HepG2 (cell line): Measurements from ENCODE around the gene SMAP2. TPM values are rescaled to one million over a fixed set of nuclear protein-coding genes. Genes with fewer than 3 reads are reported as not detected.
A peak's percentile ranks its signal among the peaks of the same experiment; 100 is the strongest.

ENCODE experiments used
- ATAC-seq: fragments of 200-7000 bp; cut with Tn5 transposase; 3 replicates; pipeline ENCODE4 v1.9.1; 2020; ENCODE audit warnings: mild to moderate bottlenecking, moderate library complexity
- BruUV-seq: library from RNA; stranded (reverse); fragments of 400-500 nt; replicated peaks from 2 replicates; lab custom pipeline; 2021; lab: Mats Ljungman, UMichigan
- CTCF ChIA-PET: fragments of 300-600 bp; formaldehyde crosslinking; extraction: SDS; loops from one replicate; lab custom pipeline; 2021; ENCODE audit warnings: low total read pairs, inconsistent platforms, low intra/inter-chr PET ratio; lab: Yijun Ruan, JAX
- POLR2A ChIA-PET: fragments of 350-600 bp; sonication (Branson Sonifier 250); formaldehyde crosslinking; loops from one replicate; lab custom pipeline; 2020; ENCODE audit warnings: antibody characterized with exemption, inconsistent platforms; lab: Yijun Ruan, JAX
- DNase-seq: peaks from one replicate; pipeline ENCODE4 v3.0.0-alpha.2; 2015; ENCODE audit warnings: low spot score
- FAIRE-seq: peaks from 3 replicates; lab custom pipeline; 2011; peaks lifted over from hg19 to GRCh38; lab: Jason Lieb, UNC
- H2AFZ ChIP-seq: one replicate; pipeline ENCODE4 v1.6.1; 2011; ENCODE audit warnings: low read length, inconsistent platforms
- H3K27ac ChIP-seq: fragments of 300-600 bp; 3 replicates; pipeline ENCODE4 v1.8.0; 2011; ENCODE audit warnings: mixed run types, mild to moderate bottlenecking, mixed read lengths, low read length, inconsistent platforms; ENCODE audit not compliant: insufficient read depth; ENCODE audit errors: extremely low read length
- H3K27me3 ChIP-seq, 2 experiments: fragments of 200-600 bp in 1 of 2; 2 replicates in 1 of 2; 3 replicates in 1 of 2; pipeline versions ENCODE4 v1.6.0 to v1.8.0; 2011; ENCODE audit warnings: low read length in 2 of 2, mild to moderate bottlenecking in 2 of 2, moderate library complexity in 2 of 2, inconsistent platforms in 1 of 2; ENCODE audit not compliant: insufficient read depth in 2 of 2, control insufficient read depth in 1 of 2
- H3K36me3 ChIP-seq, 2 experiments: fragments of 200-600 bp in 1 of 2; replicated peaks in 1 of 2; 2 replicates in 1 of 2; 3 replicates in 1 of 2; pipeline versions ENCODE4 v1.5.1 to v1.8.0; 2011; ENCODE audit warnings: low read length in 2 of 2, inconsistent platforms in 1 of 2; ENCODE audit not compliant: insufficient read depth in 2 of 2, control insufficient read depth in 1 of 2
- H3K4me1 ChIP-seq: 2 replicates; pipeline ENCODE4 v1.5.1; 2012; ENCODE audit warnings: low read length, inconsistent platforms; ENCODE audit not compliant: insufficient read depth
- H3K4me2 ChIP-seq: 2 replicates; pipeline ENCODE4 v1.6.0; 2011; ENCODE audit warnings: low read depth, low read length, inconsistent platforms
- H3K4me3 ChIP-seq, 3 experiments: fragments of 200-600 bp in 1 of 3; sonication (generic), shearing (Covaris generic) in 1 of 3; replicated peaks in 1 of 3; 2 replicates each; pipeline ENCODE4 v1.5.1; 2011 to 2016; ENCODE audit warnings: low read length in 3 of 3, inconsistent platforms in 2 of 3, low read depth in 2 of 3, mild to moderate bottlenecking in 2 of 3, control low read depth in 1 of 3, mixed read lengths in 1 of 3; ENCODE audit not compliant: insufficient read depth in 1 of 3
- H3K79me2 ChIP-seq: one replicate; pipeline ENCODE4 v1.6.1; 2011; ENCODE audit warnings: low read length, inconsistent platforms; ENCODE audit not compliant: insufficient read depth
- H3K9ac ChIP-seq: 2 replicates; pipeline ENCODE4 v1.6.0; 2011; ENCODE audit warnings: mild to moderate bottlenecking, low read depth, low read length, inconsistent platforms; ENCODE audit not compliant: insufficient read depth
- H3K9me3 ChIP-seq: 2 replicates; pipeline ENCODE4 v1.5.1; 2012; ENCODE audit warnings: mild to moderate bottlenecking, low read length
- H4K20me1 ChIP-seq: 2 replicates; pipeline ENCODE4 v1.6.0; 2011; ENCODE audit warnings: inconsistent platforms, mild to moderate bottlenecking, low read length, moderate library complexity; ENCODE audit not compliant: insufficient read depth
- EEA1 ChIP-seq: sonication (generic); formaldehyde crosslinking; IDR thresholded peaks from 2 replicates; pipeline ENCODE4 v1.5.1; 2020; ENCODE audit warnings: mild to moderate bottlenecking, missing genetic modification reagents, borderline replicate concordance
- HOXA9 ChIP-seq: sonication (generic); formaldehyde crosslinking; IDR thresholded peaks from 2 replicates; pipeline ENCODE4 v1.8.1; 2022; ENCODE audit warnings: missing genetic modification reagents, mild to moderate bottlenecking, moderate library complexity, borderline replicate concordance
- KMT2B ChIP-seq: IDR thresholded peaks from 2 replicates; pipeline ENCODE4 v1.6.1; 2016; ENCODE audit warnings: missing genetic modification reagents, missing compliant biosample characterization
- NAIF1 ChIP-seq: sonication (generic); formaldehyde crosslinking; IDR thresholded peaks from 2 replicates; pipeline ENCODE4 v1.5.0; 2020; ENCODE audit warnings: mild to moderate bottlenecking, missing genetic modification reagents, borderline replicate concordance
- SIN3B ChIP-seq: fragments of 150-350 bp; IDR thresholded peaks from 2 replicates; pipeline ENCODE4 v1.6.1; 2014; ENCODE audit warnings: low read length
- SMARCE1 ChIP-seq: fragments of 450-650 bp; IDR thresholded peaks from 2 replicates; pipeline ENCODE4 v1.6.1; 2017; ENCODE audit warnings: borderline replicate concordance
- SOX13 ChIP-seq, 3 experiments: fragments of 450-650 bp in 1 of 3; sonication (generic) in 1 of 3; formaldehyde crosslinking in 1 of 3; IDR thresholded peaks in 2 of 3; conservative IDR thresholded peaks in 1 of 3; 2 replicates each; pipeline versions ENCODE4 v1.5.0 to v1.6.1; 2016 to 2020; ENCODE audit warnings: antibody characterized with exemption in 1 of 3, mild to moderate bottlenecking in 1 of 3, missing compliant biosample characterization in 1 of 3, missing genetic modification reagents in 1 of 3, moderate library complexity in 1 of 3
- TRIM24 ChIP-seq: sonication (generic); formaldehyde crosslinking; IDR thresholded peaks from 2 replicates; pipeline ENCODE4 v1.8.0; 2022; ENCODE audit warnings: mild to moderate bottlenecking, missing genetic modification reagents
- XBP1 ChIP-seq: sonication (generic); formaldehyde crosslinking; IDR thresholded peaks from 2 replicates; pipeline ENCODE4 v1.5.0; 2020; ENCODE audit warnings: missing genetic modification reagents
- XRCC5 ChIP-seq: fragments of 200-400 bp; formaldehyde crosslinking; optimal IDR thresholded peaks from 2 replicates; pipeline ENCODE3; 2017; ENCODE audit warnings: mild to moderate bottlenecking, low read length
- ZNF207 ChIP-seq: fragments of 450-650 bp; IDR thresholded peaks from 2 replicates; pipeline ENCODE4 v1.6.1; 2016; ENCODE audit warnings: antibody characterized with exemption, borderline replicate concordance
- ZNF292 ChIP-seq: sonication (generic); formaldehyde crosslinking; IDR thresholded peaks from 2 replicates; pipeline ENCODE4 v1.8.1; 2022; ENCODE audit warnings: mild to moderate bottlenecking, low read depth, missing genetic modification reagents, borderline replicate concordance
- ZNF513 ChIP-seq: sonication (generic); formaldehyde crosslinking; conservative IDR thresholded peaks from 2 replicates; pipeline ENCODE4 v1.5.0; 2020; ENCODE audit warnings: missing genetic modification reagents
- ZNF572 ChIP-seq: sonication (generic); formaldehyde crosslinking; IDR thresholded peaks from 2 replicates; pipeline ENCODE4 v1.5.1; 2020; ENCODE audit warnings: mild to moderate bottlenecking, missing genetic modification reagents
- ZNF614 ChIP-seq: IDR thresholded peaks from 2 replicates; pipeline ENCODE4 v1.6.1; 2018; ENCODE audit warnings: missing biosample characterization, missing genetic modification reagents, inconsistent platforms, borderline replicate concordance
- ZNF616 ChIP-seq: sonication (generic); formaldehyde crosslinking; IDR thresholded peaks from 2 replicates; pipeline ENCODE4 v1.5.0; 2020; ENCODE audit warnings: low read depth, mild to moderate bottlenecking, missing genetic modification reagents
- ZNF703 ChIP-seq: sonication (generic); formaldehyde crosslinking; IDR thresholded peaks from 2 replicates; pipeline ENCODE4 v1.5.1; 2020; ENCODE audit warnings: missing genetic modification reagents, mild to moderate bottlenecking, moderate library complexity, borderline replicate concordance
- WGBS: methylation state at CpG from one replicate; pipeline ENCODE4 v1.1.6; 2017; ENCODE audit warnings: low lambda C conversion rate; 5-methylcytosine and 5-hydroxymethylcytosine counted together
- in situ Hi-C: cut with HindIII; loops from 2 replicates; pipeline ENCODE4 v1.10.0; 2017; ENCODE audit warnings: low pct_unique_long_range_greater_than_20kb; ENCODE audit not compliant: extremely low pct_ligation_motif_present
- intact Hi-C: fragments of 100-400 bp; cut with micrococcal nuclease; formaldehyde crosslinking; loops from one replicate; pipeline ENCODE4 v1.10.0; 2022; ENCODE audit not compliant: unreplicated experiment
- polyA plus RNA-seq, 8 experiments: library from polyadenylated mRNA; depleted of rRNA in 3 of 8; stranded (reverse) in 7 of 8; unstranded in 1 of 8; fragments of >200 nt; fragmentation: Illumina TruSeq in 4 of 8; extraction: Trizol in 4 of 8; gene quantifications; 2 replicates each; pipeline versions ENCODE4 v1.2.1 to v1.2.3, GENCODE V29; 2011 to 2016; ENCODE audit warnings: low read depth in 4 of 8, missing spikeins in 1 of 8, mixed read lengths in 1 of 8; ENCODE audit not compliant: insufficient read depth in 1 of 8
- total RNA-seq, 5 experiments: library from RNA; depleted of rRNA; stranded (reverse); fragments of >200 nt; fragmentation: Illumina TruSeq; extraction: Trizol; gene quantifications; 2 replicates each; pipeline ENCODE4 v1.2.3, GENCODE V29; 2016; ENCODE audit warnings: low read depth in 1 of 5
- TF ChIP-seq, protein P1 (sequence below): sonication (generic); formaldehyde crosslinking; IDR thresholded peaks from 2 replicates; pipeline ENCODE4 v1.4.0; 2020; ENCODE audit warnings: missing genetic modification reagents; ENCODE audit errors: not compliant biosample characterization

Gene SMAP2
- total and polyA plus RNA-seq, 2 of the 13 experiments (the other 11 are each of a cell fraction or from before 2014, with no cell fraction given) = 19.0 to 22.3 TPM

- TF ChIP-seq ZNF616 (CRISPR knock-in tag) = no peak
- TF ChIP-seq ZNF703 (CRISPR knock-in tag) = no peak
- TF ChIP-seq, all 625 proteins: peak for 10
Measured at GRCh38 chr1:40381268-40382107, 8.0 kb downstream of the SMAP2 start (continued).

DNA sequence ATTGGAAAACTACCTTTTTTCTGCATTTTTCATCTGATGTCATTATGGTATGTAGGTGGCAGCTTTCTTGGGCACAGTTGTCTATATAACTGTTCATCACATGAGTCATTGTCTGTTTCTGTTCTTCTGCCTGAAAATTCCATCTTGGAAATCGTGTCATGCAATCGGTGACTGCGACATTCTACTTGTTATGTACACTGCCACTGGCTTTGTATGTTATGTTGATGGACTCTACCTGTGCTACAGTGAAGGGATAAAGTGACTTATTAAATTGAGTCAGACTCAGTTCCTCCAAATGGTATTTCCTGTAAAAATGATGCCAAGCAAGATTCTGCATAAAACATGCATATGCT is 8.6 kb downstream of the SMAP2 start:
- in situ Hi-C loops = no loop called here
- Histone ChIP-seq H3K27me3 (no peaks in the 10 kb centered on the region), H3K9me3 (no peaks in the 10 kb centered on the region), H3K27ac (peak overlapping the region; percentile 36), H3K79me2 (peaks cover 90% of the 10 kb centered on the region), H3K4me2 (peak overlapping the region; percentile 1; the same call in 1 of the 2 replicates), H3K4me1 (peaks cover 86% of the 10 kb centered on the region), H4K20me1 (no peaks in the 10 kb centered on the region), H3K36me3 (no peaks in the 10 kb centered on the region), H3K4me3 (no peak overlapping the region), H2AFZ (no peak overlapping the region), H3K9ac (no peak overlapping the region)
- no peak for ATAC-seq
- intact Hi-C loops = no loop called here
- DNase-seq = no peak
- FAIRE-seq = no peak
- POLR2A ChIA-PET = interaction anchor here (1.4 to 4.7 kb wide), 4 partner anchors 8 to 134 kb away, joined by 3 to 39 read pairs (median 4); partner anchors contain the start of genes SMAP2 and TMCO2
- no TSS peak for BruUV-seq
- 87% methylated on average over 3 of the region's 3 CpGs for WGBS
- CTCF ChIA-PET = no interaction called here
- no peak for TF ChIP-seq ZNF292
- TF ChIP-seq ZNF207 = no peak
- no peak for TF ChIP-seq XRCC5
- no peak for TF ChIP-seq ZNF513 (CRISPR knock-in tag)
- TF ChIP-seq TRIM24 (CRISPR knock-in tag) = no peak
- TF ChIP-seq, protein P1, sequence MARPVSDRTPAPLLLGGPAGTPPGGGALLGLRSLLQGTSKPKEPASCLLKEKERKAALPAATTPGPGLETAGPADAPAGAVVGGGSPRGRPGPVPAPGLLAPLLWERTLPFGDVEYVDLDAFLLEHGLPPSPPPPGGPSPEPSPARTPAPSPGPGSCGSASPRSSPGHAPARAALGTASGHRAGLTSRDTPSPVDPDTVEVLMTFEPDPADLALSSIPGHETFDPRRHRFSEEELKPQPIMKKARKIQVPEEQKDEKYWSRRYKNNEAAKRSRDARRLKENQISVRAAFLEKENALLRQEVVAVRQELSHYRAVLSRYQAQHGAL = no peak
- no peak for TF ChIP-seq ZNF614 (CRISPR knock-in tag)
- no peak for TF ChIP-seq HOXA9
- TF ChIP-seq SOX13 (IDR thresholded peaks at IDR 0.05) = no peak
- TF ChIP-seq SOX13 (CRISPR knock-in tag; conservative IDR thresholded peaks at IDR 0.05 in 1 of 2, IDR thresholded peaks at IDR 0.05 in 1 of 2) = no peak
- no peak for TF ChIP-seq SMARCE1
- no peak for TF ChIP-seq ZNF572 (CRISPR knock-in tag)
- no peak for TF ChIP-seq EEA1 (CRISPR knock-in tag)
- no peak for TF ChIP-seq XBP1 (CRISPR knock-in tag)
- TF ChIP-seq SIN3B = no peak
- no peak for TF ChIP-seq NAIF1 (CRISPR knock-in tag)
- no peak for TF ChIP-seq KMT2B
